Activated CD4-positive, alpha-beta memory T cell treated with anti-CD3 and anti-CD28 coated beads for 36 hours (primary cell): ENCODE results near the gene CCDC142. TPM values are rescaled to one million over a fixed set of nuclear protein-coding genes. Genes with fewer than 3 reads are reported as not detected.

ENCODE experiments used
- CTCF ChIA-PET: fragments of 350-600 bp; sonication (Branson Sonifier 250); formaldehyde crosslinking; loops from one replicate; lab custom pipeline; 2021; ENCODE audit warnings: antibody characterized with exemption, inconsistent platforms; lab: Charles Lee
- POLR2A ChIA-PET: fragments of 350-600 bp; sonication (Branson Sonifier 250); formaldehyde crosslinking; loops from one replicate; lab custom pipeline; 2021; ENCODE audit warnings: antibody characterized with exemption; lab: Charles Lee
- DNase-seq: peaks from one replicate; pipeline ENCODE4 v3.0.0-alpha.2; 2020
- H3K27ac Mint-ChIP-seq: one replicate; pipeline ENCODE4 v1.8.0; 2021; ENCODE audit warnings: mixed read lengths
- H3K27me3 Mint-ChIP-seq: one replicate; pipeline ENCODE4 v1.8.0; 2021; ENCODE audit warnings: mixed read lengths
- H3K36me3 Mint-ChIP-seq: one replicate; pipeline ENCODE4 v1.8.0; 2021; ENCODE audit warnings: mixed read lengths
- H3K4me1 Mint-ChIP-seq: one replicate; pipeline ENCODE4 v1.8.0; 2021; ENCODE audit warnings: low read depth, mixed read lengths
- H3K4me3 Mint-ChIP-seq: one replicate; pipeline ENCODE4 v1.8.0; 2021; ENCODE audit warnings: mild to moderate bottlenecking, mixed read lengths
- H3K9me3 Mint-ChIP-seq: one replicate; pipeline ENCODE4 v1.8.0; 2021; ENCODE audit warnings: mixed read lengths
- intact Hi-C: fragments of 100-400 bp; cut with micrococcal nuclease; formaldehyde crosslinking; loops from one replicate; pipeline ENCODE4 v1.15.1; 2023
- total RNA-seq, 2 experiments: library from RNA; stranded (reverse); gene quantifications; one replicate each; pipeline ENCODE4 v1.2.3, GENCODE V29; 2021

The CCDC142 gene
- total RNA-seq, 2 experiments from 2014 or later: 10.1 to 10.8 TPM

GRCh38 chr2:74424139-74424992 lies 58.4 kb downstream of the CCDC142 start:
- Mint-ChIP-seq H3K4me3 (no peak overlapping the region), H3K9me3 (no peaks in the 10 kb centered on the region), H3K27ac (no peak overlapping the region)

More at GRCh38 chr2:74424139-74424992, 58.4 kb downstream of the CCDC142 start:
- Mint-ChIP-seq H3K27me3 (no peaks in the 10 kb centered on the region), H3K36me3 (peaks cover 14% of the 10 kb centered on the region), H3K4me1 (peaks cover 21% of the 10 kb centered on the region)
- POLR2A ChIA-PET: no interaction called here
- intact Hi-C loops: no loop called here
- DNase-seq: no peak
- CTCF ChIA-PET: interaction anchor here (1.0 kb wide), 1 partner anchor 16 kb away, joined by 3 read pairs; no protein-coding TSS in a partner anchor

Other genes with a start within 250 kb of the CCDC142 start
- gene SLC4A5, start 139.6 kb downstream of the CCDC142 start, total RNA-seq: 1 to 10 TPM; 2.9 to 3.1 TPM
- gene DCTN1, start 102.7 kb downstream of the CCDC142 start, total RNA-seq: 10 to 100 TPM; 75.6 to 79.5 TPM
- gene C2orf81, start 61.4 kb downstream of the CCDC142 start, total RNA-seq: 1 to 10 TPM; 2.4 to 2.8 TPM
- 100 to 1,000 TPM; 101 TPM for gene WDR54, start 61.3 kb downstream of the CCDC142 start, total RNA-seq
- 1 to 10 TPM; 1.4 to 1.6 TPM for gene RTKN, start 41.1 kb downstream of the CCDC142 start, total RNA-seq
- 10 to 100 TPM; 32.8 to 35.0 TPM for gene INO80B, start 27.9 kb downstream of the CCDC142 start, total RNA-seq
- 10 to 100 TPM; 32.9 to 35.9 TPM for gene WBP1, start 24.6 kb downstream of the CCDC142 start, total RNA-seq
- gene MOGS, start 17.6 kb downstream of the CCDC142 start, total RNA-seq: 10 to 100 TPM; 56.5 to 58.2 TPM
- gene MRPL53, start 10.3 kb downstream of the CCDC142 start, total RNA-seq: 100 to 1,000 TPM; 117 to 121 TPM
- gene TTC31, start 83 bp upstream of the CCDC142 start, total RNA-seq: 10 to 100 TPM; 27.3 to 29.1 TPM
- under 1 TPM; 0.52 to 0.63 TPM for gene LBX2, start 16.6 kb upstream of the CCDC142 start, total RNA-seq
- 10 to 100 TPM; 22.6 to 26.0 TPM for gene PCGF1, start 24.7 kb upstream of the CCDC142 start, total RNA-seq
- gene TLX2, start 31.5 kb upstream of the CCDC142 start, total RNA-seq: under 1 TPM; 0.52 to 0.94 TPM
- under 1 TPM; 0.33 to 0.56 TPM for gene DQX1, start 43.2 kb upstream of the CCDC142 start, total RNA-seq
- gene AUP1, start 46.7 kb upstream of the CCDC142 start, total RNA-seq: 10 to 100 TPM; 92.1 to 98.0 TPM
- gene HTRA2, start 46.9 kb upstream of the CCDC142 start, total RNA-seq: 10 to 100 TPM; 70.6 to 72.3 TPM
- 1 to 10 TPM in 1 of 2 experiments, under 1 TPM in 1; 0.90 to 1.1 TPM for gene LOXL3, start 70.9 kb upstream of the CCDC142 start, total RNA-seq
- gene DOK1, start 71.7 kb upstream of the CCDC142 start, total RNA-seq: 10 to 100 TPM; 23.1 to 24.5 TPM
- not detected for gene M1AP, start 165.3 kb upstream of the CCDC142 start, total RNA-seq
- 1 to 10 TPM; 7.7 to 7.9 TPM for gene SEMA4F, start 171.2 kb upstream of the CCDC142 start, total RNA-seq